IPS-15b (cell line): Measurements from ENCODE around the gene MTMR6.
A peak's percentile ranks its signal among the peaks of the same experiment; 100 is the strongest.

Source experiments
- H3K27me3 ChIP-seq: one replicate; pipeline ENCODE4 v1.6.1; 2013; ENCODE audit warnings: low read length; ENCODE audit not compliant: control insufficient read depth, insufficient read depth
- H3K36me3 ChIP-seq: one replicate; pipeline ENCODE4 v1.6.1; 2013; ENCODE audit warnings: low read length; ENCODE audit not compliant: control insufficient read depth, insufficient read depth
- H3K4me1 ChIP-seq: one replicate; pipeline ENCODE4 v1.6.1; 2013; ENCODE audit warnings: mild to moderate bottlenecking, low read length; ENCODE audit not compliant: control insufficient read depth, insufficient read depth
- H3K4me3 ChIP-seq: one replicate; pipeline ENCODE4 v1.5.1; 2013; ENCODE audit warnings: low read depth, low read length
- H3K9ac ChIP-seq: one replicate; pipeline ENCODE4 v1.6.1; 2013; ENCODE audit warnings: low read depth, mild to moderate bottlenecking, low read length
- H3K9me3 ChIP-seq: one replicate; pipeline ENCODE4 v1.6.1; 2013; ENCODE audit warnings: mild to moderate bottlenecking, low read length; ENCODE audit not compliant: control insufficient read depth, insufficient read depth

The MTMR6 gene

DNA sequence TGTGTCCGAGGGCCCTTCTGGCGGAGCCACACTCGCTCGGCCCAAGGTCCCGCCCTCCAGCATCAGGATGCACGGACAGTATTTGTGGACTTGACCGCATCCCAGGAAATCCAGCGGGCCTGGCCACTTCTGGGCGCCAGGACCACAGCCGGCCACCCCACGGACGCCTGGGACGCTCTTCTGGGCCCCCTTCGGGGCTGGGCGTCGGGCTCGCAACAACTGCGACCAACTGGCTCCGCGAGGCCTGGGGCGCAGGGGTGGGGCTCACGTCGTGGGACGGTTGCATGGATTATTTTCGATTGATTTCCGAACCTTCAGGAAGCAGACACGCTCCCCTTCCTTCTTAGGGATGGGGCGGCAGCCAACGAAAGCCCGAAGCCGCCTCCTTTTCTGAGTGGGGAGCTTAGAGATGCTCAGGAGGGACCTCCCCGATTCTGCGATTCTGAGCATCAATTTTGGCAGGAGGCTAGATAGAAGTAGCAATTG is 13.6 kb upstream of the MTMR6 start:
- H3K36me3 ChIP-seq, result peaks cover 3% of the 10 kb centered on the region
- peaks cover 10% of the 10 kb centered on the region for H3K27me3 ChIP-seq
- peaks cover 6% of the 10 kb centered on the region for H3K4me1 ChIP-seq
- H3K4me3 ChIP-seq, result peak overlapping the region; percentile 92
- H3K9ac ChIP-seq, result peak overlapping the region; percentile 76
- H3K9me3 ChIP-seq, result no peaks in the 10 kb centered on the region

DNA sequence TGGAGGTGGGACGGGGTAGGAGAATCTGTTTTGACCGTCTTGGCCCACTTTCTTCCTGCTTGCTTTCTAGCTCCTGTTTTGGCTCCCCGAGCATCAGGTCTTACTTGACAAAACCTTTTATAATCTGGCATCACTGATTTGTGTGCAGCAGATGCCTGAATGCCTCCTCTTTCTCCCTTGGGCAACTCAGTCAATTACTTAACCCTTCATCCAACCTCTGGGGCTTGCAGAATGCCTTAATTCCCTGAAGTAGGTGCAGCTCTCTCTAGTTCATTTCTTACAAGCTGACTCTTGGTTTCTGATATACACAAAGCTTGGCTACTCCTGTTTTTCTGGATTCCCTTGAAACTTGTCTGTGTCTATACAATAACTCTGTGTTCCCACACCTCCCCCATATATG is 8.4 kb upstream of the MTMR6 start:
- Histone ChIP-seq H3K9me3 (no peaks in the 10 kb centered on the region), H3K27me3 (peaks cover 21% of the 10 kb centered on the region), H3K4me1 (peaks cover 2% of the 10 kb centered on the region), H3K9ac (no peak overlapping the region), H3K4me3 (no peak overlapping the region), H3K36me3 (no peaks in the 10 kb centered on the region)

DNA sequence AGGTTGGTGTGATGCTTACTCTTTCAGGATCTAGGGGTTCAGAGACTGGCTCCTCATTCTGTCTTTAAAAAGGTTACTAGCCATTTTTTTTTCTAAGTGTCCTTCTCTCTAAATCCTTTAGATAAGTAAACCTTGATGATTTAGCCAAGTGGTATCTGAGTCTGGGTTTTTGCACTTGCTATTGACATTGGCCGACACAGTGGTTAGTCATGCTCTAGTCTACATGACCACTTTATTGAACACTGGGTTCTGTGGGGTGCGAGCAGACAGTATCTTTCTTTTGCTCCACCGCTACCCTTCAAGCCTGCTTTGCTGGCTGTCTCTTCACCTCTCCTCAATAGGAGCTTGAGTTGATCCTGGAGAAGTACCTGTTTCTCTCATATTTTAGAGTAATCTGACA is 7.9 kb upstream of the MTMR6 start:
- peaks cover 17% of the 10 kb centered on the region for H3K27me3 ChIP-seq
- H3K9ac ChIP-seq, result no peak overlapping the region
- H3K4me1 ChIP-seq, result no peaks in the 10 kb centered on the region
- no peak overlapping the region for H3K4me3 ChIP-seq
- H3K9me3 ChIP-seq, result no peaks in the 10 kb centered on the region
- no peaks in the 10 kb centered on the region for H3K36me3 ChIP-seq

DNA sequence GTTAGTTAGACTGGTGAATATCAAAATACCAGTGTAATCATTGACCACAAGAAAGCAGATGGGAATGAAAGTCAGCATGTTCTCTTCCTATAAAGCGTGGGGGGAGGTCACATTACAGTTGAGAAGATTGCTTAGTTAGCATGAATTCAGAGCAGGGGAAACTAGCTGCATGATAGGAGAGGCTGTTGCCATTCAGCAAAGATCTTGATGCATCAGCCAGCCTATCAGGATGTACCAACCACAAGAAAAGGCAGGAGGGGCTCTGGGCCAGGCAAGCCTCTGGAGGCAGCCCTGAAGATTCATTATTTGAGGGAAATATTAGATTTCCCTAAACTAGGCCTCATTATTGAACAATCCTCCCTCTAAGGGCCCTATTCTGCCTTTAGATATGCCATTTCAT is 5.0 kb upstream of the MTMR6 start:
- Histone ChIP-seq H3K9me3 (no peaks in the 10 kb centered on the region), H3K36me3 (no peaks in the 10 kb centered on the region), H3K4me3 (no peak overlapping the region), H3K9ac (no peak overlapping the region), H3K4me1 (no peaks in the 10 kb centered on the region), H3K27me3 (peaks cover 22% of the 10 kb centered on the region)

DNA sequence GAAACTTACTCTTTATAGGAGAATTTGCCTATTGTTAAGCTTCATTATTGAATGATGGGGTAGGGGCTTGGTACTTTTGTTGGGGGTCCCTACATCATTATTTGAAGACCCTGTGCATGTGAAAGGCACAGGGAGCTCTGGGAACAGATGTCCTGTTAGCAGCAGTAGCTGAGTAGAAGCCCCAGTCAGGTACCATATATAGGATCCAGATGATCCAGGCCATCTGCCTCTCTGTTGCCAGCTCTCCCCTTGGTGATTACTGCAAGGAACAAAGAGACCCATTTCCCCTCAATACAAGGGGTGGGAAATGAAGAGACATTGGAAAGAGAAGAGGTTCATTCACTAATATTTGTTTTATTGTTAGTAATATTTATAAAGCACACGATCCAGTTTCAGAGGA is 4.4 kb upstream of the MTMR6 start:
- Histone ChIP-seq H3K4me1 (no peaks in the 10 kb centered on the region), H3K9ac (no peak overlapping the region), H3K9me3 (no peaks in the 10 kb centered on the region), H3K27me3 (peaks cover 22% of the 10 kb centered on the region), H3K36me3 (no peaks in the 10 kb centered on the region), H3K4me3 (no peak overlapping the region)

DNA sequence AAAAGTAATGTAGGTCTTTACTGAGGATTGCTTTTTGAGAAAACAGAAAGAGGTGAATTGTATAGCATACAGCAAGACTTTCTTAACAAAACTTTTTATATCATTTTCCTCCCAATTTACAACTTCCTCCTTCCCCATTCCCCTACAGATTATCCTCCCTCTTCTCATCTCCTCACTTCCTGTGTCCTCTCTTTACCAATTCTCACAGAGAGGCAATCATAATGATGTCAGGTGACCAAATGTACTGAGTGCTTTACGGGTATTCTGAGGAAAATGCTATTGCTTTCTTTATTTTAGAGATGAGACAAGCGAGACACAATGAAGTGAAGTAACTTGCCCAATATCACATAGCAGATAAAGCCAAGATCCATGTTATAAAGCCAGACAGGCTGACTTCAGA is 1.7 kb upstream of the MTMR6 start:
- no peaks in the 10 kb centered on the region for H3K36me3 ChIP-seq
- H3K27me3 ChIP-seq, result peaks cover 7% of the 10 kb centered on the region
- H3K4me1 ChIP-seq, result no peaks in the 10 kb centered on the region
- no peak overlapping the region for H3K9ac ChIP-seq
- H3K9me3 ChIP-seq, result no peaks in the 10 kb centered on the region
- H3K4me3 ChIP-seq, result no peak overlapping the region

DNA sequence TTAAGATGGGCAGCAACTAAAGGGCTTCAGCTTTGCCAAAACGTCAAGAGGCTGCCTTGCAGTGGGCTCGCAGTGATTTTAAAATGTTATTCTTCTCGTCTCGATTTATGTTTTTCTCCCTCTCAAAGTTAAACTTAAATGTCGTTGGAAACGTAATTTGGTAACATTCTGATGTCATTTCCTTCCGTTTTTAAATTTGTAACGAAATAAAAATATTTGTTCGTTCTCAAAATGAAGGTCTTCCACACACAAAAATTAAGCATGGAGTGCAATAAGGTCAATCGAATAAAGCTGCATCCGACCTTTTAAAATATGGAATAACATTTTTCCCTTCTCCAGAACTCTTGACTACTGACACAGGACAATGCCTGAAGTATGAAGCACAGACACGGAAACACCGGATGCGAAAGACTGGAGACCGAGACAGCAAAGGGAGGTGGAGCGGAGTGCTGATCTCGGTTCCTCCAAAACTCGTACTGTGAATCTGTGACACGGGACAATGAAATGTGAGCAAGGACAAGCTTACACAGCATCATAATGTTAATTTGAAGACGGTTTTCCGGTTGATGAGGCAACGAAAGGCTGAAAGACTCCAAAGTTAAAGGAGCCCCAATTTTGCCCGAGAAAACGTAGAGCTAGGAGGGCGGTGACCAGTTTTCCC is 850 bp downstream of the MTMR6 start:
- peak overlapping the region; percentile 85 for H3K4me3 ChIP-seq
- H3K9ac ChIP-seq, result peak overlapping the region; percentile 79
- H3K27me3 ChIP-seq, result peaks cover 7% of the 10 kb centered on the region
- H3K9me3 ChIP-seq, result no peaks in the 10 kb centered on the region
- no peaks in the 10 kb centered on the region for H3K4me1 ChIP-seq
- H3K36me3 ChIP-seq, result no peaks in the 10 kb centered on the region

DNA sequence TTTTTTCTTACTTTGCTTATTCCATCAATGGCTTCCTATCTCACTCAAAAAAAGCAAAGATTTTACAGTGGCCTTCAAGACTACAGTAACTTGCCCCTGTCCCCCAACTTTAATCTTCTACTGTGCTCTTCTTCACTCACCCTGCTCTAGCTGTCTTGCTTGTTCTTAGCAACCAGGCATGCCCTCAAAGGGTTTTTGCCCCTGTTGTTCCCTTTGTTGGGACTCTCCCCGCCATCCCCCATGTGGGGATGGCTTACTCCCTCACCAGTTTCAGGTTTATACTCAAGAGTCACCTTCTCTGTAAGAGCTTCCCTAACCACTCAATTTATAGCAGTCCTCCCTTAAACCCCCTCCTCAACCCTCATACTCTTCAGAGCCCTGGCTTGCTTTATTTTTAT is 5.4 kb downstream of the MTMR6 start:
- no peaks in the 10 kb centered on the region for H3K36me3 ChIP-seq
- H3K9ac ChIP-seq, result no peak overlapping the region
- H3K9me3 ChIP-seq, result no peaks in the 10 kb centered on the region
- H3K27me3 ChIP-seq, result no peaks in the 10 kb centered on the region
- no peaks in the 10 kb centered on the region for H3K4me1 ChIP-seq
- H3K4me3 ChIP-seq, result no peak overlapping the region

DNA sequence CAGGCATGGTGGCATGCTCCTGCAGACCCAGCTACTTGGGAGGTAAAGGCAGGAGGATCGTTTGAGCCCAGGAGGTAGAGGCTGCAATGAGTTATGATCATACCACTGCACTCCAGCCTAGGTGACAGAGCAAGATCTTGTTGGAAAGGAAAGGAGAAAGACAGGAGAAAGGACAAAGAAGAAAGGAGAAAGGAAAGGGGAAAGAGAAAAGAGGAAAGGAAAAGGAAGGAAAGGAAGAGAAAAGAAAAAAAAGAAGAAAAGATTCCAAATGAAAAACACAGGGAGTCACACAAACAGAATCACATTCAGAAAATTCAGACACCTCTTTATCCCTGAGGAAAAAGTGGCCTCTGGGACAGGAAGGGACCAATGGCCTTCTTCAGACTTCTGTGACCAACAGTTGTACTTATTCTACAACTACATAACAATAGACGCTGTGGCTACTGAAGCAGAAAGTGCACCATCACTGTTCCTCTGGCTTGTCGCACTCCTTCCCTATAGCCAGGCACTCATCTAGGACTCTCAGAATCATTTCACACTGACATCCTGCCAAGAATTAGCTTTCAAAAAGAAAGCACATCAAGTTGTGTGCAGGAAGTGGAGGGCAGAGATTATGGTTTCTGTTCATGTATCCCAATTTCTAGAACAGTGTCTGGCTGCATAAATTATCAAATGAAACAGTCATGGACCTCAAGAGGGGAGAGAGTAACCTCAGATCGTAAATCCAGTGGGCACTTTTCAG is 5.9 kb downstream of the MTMR6 start:
- no peaks in the 10 kb centered on the region for H3K4me1 ChIP-seq
- H3K36me3 ChIP-seq, result no peaks in the 10 kb centered on the region
- H3K4me3 ChIP-seq, result no peak overlapping the region
- no peaks in the 10 kb centered on the region for H3K9me3 ChIP-seq
- H3K27me3 ChIP-seq, result no peaks in the 10 kb centered on the region
- no peak overlapping the region for H3K9ac ChIP-seq

DNA sequence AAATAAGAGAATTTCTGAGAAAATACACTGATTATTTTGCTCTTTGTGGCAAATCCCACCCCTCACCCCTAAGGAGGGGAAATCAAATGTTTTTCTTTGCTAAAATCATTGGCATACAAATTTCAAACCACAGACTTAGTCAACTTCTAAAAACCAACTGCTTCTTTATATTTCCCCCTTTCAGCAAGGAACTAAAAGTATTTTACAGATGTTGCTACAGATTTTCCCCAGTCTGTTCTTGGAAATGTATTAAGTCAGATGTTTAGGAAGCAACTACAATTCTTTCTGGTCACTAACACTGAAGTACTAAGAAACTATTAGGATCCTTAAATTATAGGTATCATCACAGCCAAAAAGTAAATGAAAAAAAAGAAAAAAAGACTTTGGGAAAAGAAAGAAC is 6.9 kb downstream of the MTMR6 start:
- H3K9me3 ChIP-seq, result no peaks in the 10 kb centered on the region
- H3K4me3 ChIP-seq, result no peak overlapping the region
- H3K36me3 ChIP-seq, result no peaks in the 10 kb centered on the region
- H3K9ac ChIP-seq, result no peak overlapping the region
- H3K4me1 ChIP-seq, result no peaks in the 10 kb centered on the region
- no peaks in the 10 kb centered on the region for H3K27me3 ChIP-seq

DNA sequence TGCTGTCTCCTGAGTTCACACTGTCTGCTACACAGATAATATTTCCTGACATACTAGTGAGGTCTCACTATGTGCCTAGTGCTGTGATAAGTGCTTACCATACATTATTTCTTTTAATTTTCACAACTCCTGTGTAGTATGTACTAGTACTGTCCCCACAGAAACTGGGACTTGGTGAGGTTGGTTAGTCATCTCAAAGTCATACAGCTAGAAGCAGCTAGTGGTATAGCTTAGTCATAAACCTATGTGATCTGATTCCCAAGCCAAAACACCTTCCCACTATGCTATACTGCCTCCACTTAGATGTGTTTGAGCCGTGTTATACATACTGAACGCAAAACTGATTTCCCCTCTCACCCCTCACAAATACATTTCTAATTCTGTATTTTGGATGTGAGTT is 10.5 kb downstream of the MTMR6 start:
- Histone ChIP-seq H3K36me3 (no peaks in the 10 kb centered on the region), H3K27me3 (no peaks in the 10 kb centered on the region), H3K4me3 (no peak overlapping the region), H3K4me1 (no peaks in the 10 kb centered on the region), H3K9me3 (no peaks in the 10 kb centered on the region), H3K9ac (no peak overlapping the region)

DNA sequence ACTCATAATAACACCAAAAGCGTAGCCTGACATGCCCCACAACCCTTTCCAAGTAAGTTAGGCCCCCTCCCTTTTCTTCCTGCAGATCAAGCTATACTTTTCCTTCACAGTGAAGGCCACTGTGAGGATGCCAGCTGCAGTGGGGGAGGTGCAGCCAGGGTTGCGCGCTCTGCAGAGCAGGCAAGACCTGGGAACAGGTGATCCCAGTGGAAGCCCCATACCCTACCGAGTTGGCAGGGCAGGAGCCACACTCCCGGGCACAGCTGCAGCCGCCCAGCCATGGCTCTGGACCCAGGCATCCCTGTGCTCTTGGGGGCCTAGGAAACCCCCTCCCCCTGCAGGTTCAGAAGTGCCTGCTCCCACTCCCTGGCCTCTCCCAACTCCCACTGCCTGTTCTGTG is 18.7 kb downstream of the MTMR6 start:
- Histone ChIP-seq H3K4me1 (no peaks in the 10 kb centered on the region), H3K9ac (no peak overlapping the region), H3K27me3 (no peaks in the 10 kb centered on the region), H3K9me3 (no peaks in the 10 kb centered on the region), H3K4me3 (no peak overlapping the region), H3K36me3 (no peaks in the 10 kb centered on the region)
